SIG-M5 treated with dmso at 0.1 percent for 504 hours (cell line): ENCODE results near the gene SMARCA2.
A peak's percentile ranks its signal among the peaks of the same experiment; 100 is the strongest.

Experiments used
- DNase-seq: peaks from one replicate; lab custom pipeline; 2025; ENCODE audit not compliant: unreplicated experiment; lab: John Stamatoyannopoulos, UW

SMARCA2 gene

GRCh38 chr9:2039294-2040180, 24.4 kb downstream of the SMARCA2 start:
- DNase-seq = no peak

GRCh38 chr9:2040828-2041227, 25.7 kb downstream of the SMARCA2 start:
- no peak for DNase-seq

- no peak for DNase-seq
Measured at GRCh38 chr9:2041736-2042135, 26.6 kb downstream of the SMARCA2 start.

GRCh38 chr9:2043243-2043642, 28.1 kb downstream of the SMARCA2 start:
- no peak for DNase-seq

GRCh38 chr9:2043881-2044462, 28.8 kb downstream of the SMARCA2 start:
- DNase-seq = no peak

GRCh38 chr9:2047144-2047671, 32.1 kb downstream of the SMARCA2 start:
- no peak for DNase-seq

- no peak for DNase-seq
Measured at GRCh38 chr9:2047916-2048315, 32.8 kb downstream of the SMARCA2 start.

- no peak for DNase-seq
Measured at GRCh38 chr9:2050236-2050635, 35.1 kb downstream of the SMARCA2 start.

- DNase-seq = no peak
Measured at GRCh38 chr9:2053883-2054845, 39.0 kb downstream of the SMARCA2 start.

- no peak for DNase-seq
Measured at GRCh38 chr9:2055203-2055658, 40.1 kb downstream of the SMARCA2 start.

GRCh38 chr9:2059274-2059929, 44.3 kb downstream of the SMARCA2 start:
- no peak for DNase-seq

- no peak for DNase-seq
Measured at GRCh38 chr9:2060424-2060823, 45.3 kb downstream of the SMARCA2 start.

- no peak for DNase-seq
Measured at GRCh38 chr9:2065704-2066103, 50.6 kb downstream of the SMARCA2 start.

GRCh38 chr9:2066312-2067273, 51.4 kb downstream of the SMARCA2 start:
- peak; percentile 2 for DNase-seq

GRCh38 chr9:2072752-2073405, 57.7 kb downstream of the SMARCA2 start:
- DNase-seq = no peak

- no peak for DNase-seq
Measured at GRCh38 chr9:2082772-2083171, 67.6 kb downstream of the SMARCA2 start.

GRCh38 chr9:2083479-2083878, 68.3 kb downstream of the SMARCA2 start:
- no peak for DNase-seq

- DNase-seq = no peak
Measured at GRCh38 chr9:2085716-2086115, 70.6 kb downstream of the SMARCA2 start.

GRCh38 chr9:2086116-2086515, 71.0 kb downstream of the SMARCA2 start:
- no peak for DNase-seq
